HFFc6 (cell line): ENCODE data around the gene AGMO. TPM values are rescaled to one million over a fixed set of nuclear protein-coding genes. Genes with fewer than 3 reads are reported as not detected.
A peak's percentile ranks its signal among the peaks of the same experiment; 100 is the strongest.

Source experiments
- DNase-seq: peaks from one replicate; pipeline ENCODE4 v3.0.0-alpha.2; 2018
- H3K27ac Mint-ChIP-seq: 2 replicates; pipeline ENCODE4 v1.8.0; 2020; ENCODE audit warnings: mild to moderate bottlenecking, mixed read lengths
- H3K27me3 Mint-ChIP-seq: 2 replicates; pipeline ENCODE4 v1.8.0; 2021; ENCODE audit warnings: mild to moderate bottlenecking, moderate library complexity, mixed read lengths; ENCODE audit not compliant: insufficient read depth
- H3K36me3 Mint-ChIP-seq: 2 replicates; pipeline ENCODE4 v1.8.0; 2021; ENCODE audit warnings: low read depth, mixed read lengths
- H3K4me1 Mint-ChIP-seq: 2 replicates; pipeline ENCODE4 v1.8.0; 2020; ENCODE audit warnings: low read depth, mixed read lengths
- H3K4me3 Mint-ChIP-seq: 2 replicates; pipeline ENCODE4 v1.8.0; 2020; ENCODE audit warnings: mild to moderate bottlenecking, moderate library complexity, mixed read lengths
- H3K9me3 Mint-ChIP-seq: 2 replicates; pipeline ENCODE4 v1.8.0; 2020; ENCODE audit warnings: mild to moderate bottlenecking, mixed read lengths
- CTCF ChIP-seq: fragments of 200-600 bp; sonication (generic); IDR thresholded peaks from 2 replicates; pipeline ENCODE4 v1.5.0; 2021; ENCODE audit warnings: antibody characterized with exemption, mild to moderate bottlenecking
- total RNA-seq, 6 experiments: library from RNA; stranded (reverse); fragmentation: NEBNext Ultra II Directional; extraction: Animal tissue kit (Norgen Biotek cat#: 25700); gene quantifications; 2 replicates in 1 of 6; 3 replicates in 5 of 6; pipeline ENCODE4 v1.2.3, GENCODE V29; 2021

Gene AGMO
- total RNA-seq, 6 experiments from 2014 or later, result 0.07 to 0.09 TPM; not detected in 4

DNA sequence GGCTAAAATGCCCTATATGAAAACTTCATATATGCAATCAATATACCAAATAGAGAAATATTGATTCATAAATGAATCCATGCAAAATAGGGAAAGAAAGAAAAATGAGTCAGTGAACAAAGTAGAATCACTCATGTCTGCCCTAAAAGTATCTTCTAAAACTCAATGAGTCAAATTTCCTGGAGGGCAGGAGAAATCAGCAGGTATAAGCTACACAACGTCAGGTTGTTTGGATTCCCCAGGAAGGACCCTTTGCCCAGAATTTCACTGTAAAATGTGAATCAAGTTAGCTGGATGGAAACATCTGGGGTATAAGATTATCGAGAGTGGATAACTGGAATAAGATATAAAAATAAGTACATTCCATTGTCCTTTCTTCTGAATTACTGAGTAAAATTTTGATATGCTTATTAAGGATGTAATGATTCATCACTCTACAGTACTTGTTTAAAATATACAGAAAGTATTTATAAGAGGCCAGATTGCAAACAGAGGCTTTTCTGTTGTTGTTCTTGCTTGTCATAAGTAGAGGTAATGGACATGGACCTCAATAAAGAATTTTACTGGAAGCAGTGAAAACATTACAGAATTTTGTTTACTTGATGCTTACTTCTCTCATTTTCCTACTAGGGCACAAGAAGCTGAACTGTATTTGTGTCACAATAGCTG lies 99.0 kb downstream of the AGMO start:
- H3K27me3 Mint-ChIP-seq, result no peaks in the 10 kb centered on the region
- no peak for TF ChIP-seq CTCF
- H3K27ac Mint-ChIP-seq, result peak overlapping the region; percentile 57
- peak overlapping the region; percentile 68 for H3K4me3 Mint-ChIP-seq
- no peaks in the 10 kb centered on the region for H3K9me3 Mint-ChIP-seq
- no peaks in the 10 kb centered on the region for H3K36me3 Mint-ChIP-seq
- peak; percentile 9 for DNase-seq
- peaks cover 65% of the 10 kb centered on the region for H3K4me1 Mint-ChIP-seq

- Mint-ChIP-seq H3K4me3 (peak overlapping the region; percentile 68; the same call in 1 of the 2 replicates), H3K9me3 (no peaks in the 10 kb centered on the region), H3K27me3 (no peaks in the 10 kb centered on the region), H3K27ac (peak overlapping the region; percentile 53; the same call in 1 of the 2 replicates), H3K36me3 (no peaks in the 10 kb centered on the region), H3K4me1 (peaks cover 70% of the 10 kb centered on the region)
- no peak for TF ChIP-seq CTCF
- peak; percentile 91 for DNase-seq
Observed at GRCh38 chr7:15461576-15461975, 100.2 kb downstream of the AGMO start.

DNA sequence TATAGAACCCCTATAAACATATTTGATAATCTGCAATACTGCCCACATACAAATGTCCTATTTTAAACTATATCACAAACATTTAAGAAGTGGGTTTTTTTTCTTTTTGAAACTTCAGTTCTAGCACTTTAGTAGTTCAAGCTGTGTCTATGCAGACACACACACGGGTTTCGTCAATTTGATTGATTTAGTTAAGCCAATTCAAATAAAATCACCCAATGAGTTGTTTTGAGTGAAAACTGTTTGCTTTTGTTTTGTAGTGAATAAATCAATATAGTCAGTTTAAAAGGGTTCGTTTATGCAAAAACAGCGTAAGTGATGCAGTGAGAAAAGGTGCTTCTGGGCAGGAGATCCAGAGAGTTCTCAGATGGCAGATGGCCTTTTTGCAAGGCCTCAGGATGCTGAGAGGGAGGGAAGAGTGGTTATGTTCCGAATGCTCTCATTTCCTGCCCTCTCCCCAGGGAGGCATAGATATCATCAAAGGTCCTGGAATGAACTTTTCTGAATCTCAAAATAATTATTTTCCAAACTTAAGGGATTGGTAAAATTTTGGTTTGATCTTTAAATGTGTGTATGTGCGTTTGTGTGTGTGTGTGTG lies 102.7 kb downstream of the AGMO start:
- Mint-ChIP-seq H3K4me1 (peaks cover 58% of the 10 kb centered on the region), H3K36me3 (no peaks in the 10 kb centered on the region), H3K4me3 (no peak overlapping the region), H3K9me3 (no peaks in the 10 kb centered on the region), H3K27ac (no peak overlapping the region), H3K27me3 (no peaks in the 10 kb centered on the region)
- no peak for DNase-seq
- TF ChIP-seq CTCF, result no peak

DNA sequence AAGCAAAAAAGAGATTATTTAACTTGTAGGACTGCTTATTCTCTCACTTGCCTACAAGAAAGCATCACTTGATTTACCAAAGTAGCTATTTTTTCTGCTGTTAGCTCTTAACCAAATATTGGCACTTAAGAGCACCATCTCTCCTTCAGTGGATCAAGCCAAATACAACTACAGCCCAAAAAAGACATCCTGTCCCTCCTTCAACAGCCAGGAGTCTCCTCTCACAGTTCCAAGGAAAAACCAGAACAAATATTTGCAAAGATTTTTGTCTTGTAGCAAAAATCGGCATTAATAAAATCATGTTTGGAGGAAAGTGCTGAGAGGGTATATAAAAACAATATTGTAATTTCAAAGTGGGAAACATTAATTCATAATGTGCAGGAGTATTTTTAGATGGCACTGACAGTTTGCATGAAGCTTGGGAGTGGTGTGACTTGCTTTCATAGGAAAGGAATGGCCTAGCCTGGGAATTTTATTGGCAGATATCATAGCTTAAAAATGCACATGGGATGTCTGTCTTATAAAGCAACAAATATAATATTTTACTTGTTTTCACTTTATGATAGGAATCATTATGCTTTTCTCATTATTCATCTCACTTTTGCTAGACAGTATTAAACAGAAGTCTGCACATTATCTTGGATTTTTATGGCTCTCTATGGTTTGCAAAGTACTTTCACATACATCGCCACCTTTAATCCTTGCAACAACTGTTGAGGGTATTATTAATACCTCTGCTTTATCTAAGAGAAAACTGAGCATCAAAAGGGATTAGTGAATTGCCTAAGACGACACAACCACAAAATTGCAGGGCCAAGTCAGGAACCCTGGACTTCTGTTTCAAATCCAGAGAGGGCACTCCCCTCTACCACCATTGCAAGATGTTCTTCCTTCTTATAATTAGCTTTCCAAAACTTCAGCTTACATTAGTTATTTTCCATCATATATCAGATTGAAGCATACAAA lies 103.5 kb downstream of the AGMO start:
- no peaks in the 10 kb centered on the region for H3K36me3 Mint-ChIP-seq
- H3K27me3 Mint-ChIP-seq, result no peaks in the 10 kb centered on the region
- H3K4me3 Mint-ChIP-seq, result no peak overlapping the region
- no peak overlapping the region for H3K27ac Mint-ChIP-seq
- peak; percentile 8 for DNase-seq
- no peak for TF ChIP-seq CTCF
- H3K4me1 Mint-ChIP-seq, result peaks cover 50% of the 10 kb centered on the region
- H3K9me3 Mint-ChIP-seq, result no peaks in the 10 kb centered on the region

DNA sequence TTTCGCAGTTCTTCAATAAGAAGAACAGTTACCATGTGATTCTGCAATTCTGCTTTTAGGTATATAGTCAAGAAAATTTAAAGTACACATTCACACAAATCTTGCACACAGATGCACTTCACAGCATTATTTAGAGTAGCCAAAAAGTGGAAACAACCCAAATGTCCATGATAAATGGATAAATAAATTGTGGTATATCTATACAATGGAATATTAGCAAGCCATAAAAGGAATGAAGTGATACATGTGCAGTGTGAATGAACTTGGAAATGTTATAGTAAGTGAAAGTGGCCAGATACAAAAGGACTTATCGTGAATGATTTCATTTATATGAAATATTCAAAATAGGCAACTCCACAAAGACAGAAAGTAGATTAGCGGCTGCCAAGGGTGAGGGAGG lies 109.1 kb downstream of the AGMO start:
- no peak for DNase-seq
- no peak overlapping the region for H3K27ac Mint-ChIP-seq
- H3K4me3 Mint-ChIP-seq, result no peak overlapping the region
- no peaks in the 10 kb centered on the region for H3K36me3 Mint-ChIP-seq
- no peaks in the 10 kb centered on the region for H3K27me3 Mint-ChIP-seq
- no peak for TF ChIP-seq CTCF
- no peaks in the 10 kb centered on the region for H3K9me3 Mint-ChIP-seq
- H3K4me1 Mint-ChIP-seq, result peaks cover 3% of the 10 kb centered on the region
